WTC11 (cell line): ENCODE data around the gene RSBN1L. TPM values are rescaled to one million over a fixed set of nuclear protein-coding genes. Genes with fewer than 3 reads are reported as not detected.
"Not testable (repeated sequence)": the region's sequence is repeated elsewhere in the genome, so short reads cannot be mapped to it uniquely, and the experiment has no call there.

ENCODE experiments used
- ATAC-seq: fragments of 200-7000 bp; cut with Tn5 transposase; 2 replicates; pipeline ENCODE4 v1.10.0; 2021; ENCODE audit warnings: mild to moderate bottlenecking, moderate library complexity
- CTCF ChIA-PET: fragments of 300-600 bp; sonication (Branson Sonifier 250); formaldehyde crosslinking; loops from one replicate; lab custom pipeline; 2021; ENCODE audit warnings: antibody characterized with exemption; lab: Charles Lee
- POLR2A ChIA-PET: fragments of 350-600 bp; sonication (Branson Sonifier 250); formaldehyde crosslinking; loops from one replicate; lab custom pipeline; 2021; ENCODE audit warnings: antibody characterized with exemption; lab: Charles Lee
- DNase-seq: peaks from one replicate; pipeline ENCODE4 v3.0.0; 2021; ENCODE audit warnings: low spot score
- H3K27ac Mint-ChIP-seq: 2 replicates; pipeline ENCODE4 v1.8.0; 2021; ENCODE audit warnings: mixed read lengths
- H3K27me3 Mint-ChIP-seq: 2 replicates; pipeline ENCODE4 v1.8.0; 2021; ENCODE audit warnings: low read depth, mild to moderate bottlenecking, moderate library complexity, mixed read lengths
- H3K36me3 Mint-ChIP-seq: 2 replicates; pipeline ENCODE4 v1.8.0; 2021; ENCODE audit warnings: mixed read lengths
- H3K4me1 Mint-ChIP-seq: 2 replicates; pipeline ENCODE4 v1.8.0; 2022; ENCODE audit warnings: mixed read lengths
- H3K4me3 Mint-ChIP-seq: 2 replicates; pipeline ENCODE4 v1.8.0; 2021; ENCODE audit warnings: mild to moderate bottlenecking, moderate library complexity, mixed read lengths
- H3K9me3 Mint-ChIP-seq: 2 replicates; pipeline ENCODE4 v1.8.0; 2021; ENCODE audit warnings: mixed read lengths
- AR ChIP-seq: fragments of 250-450 bp; sonication (Bioruptor Pico); IDR thresholded peaks from 2 replicates; pipeline ENCODE4 v1.9.0; 2021; ENCODE audit warnings: mild to moderate bottlenecking
- ATF1 ChIP-seq: sonication (generic); formaldehyde crosslinking; IDR thresholded peaks from 2 replicates; pipeline ENCODE4 v1.8.1; 2023; ENCODE audit warnings: mild to moderate bottlenecking, moderate library complexity, missing genetic modification reagents
- CTCF ChIP-seq: fragments of 200-600 bp; IDR thresholded peaks from 2 replicates; pipeline ENCODE4 v1.8.0; 2022; ENCODE audit warnings: antibody characterized with exemption
- E2F5 ChIP-seq: sonication (generic); formaldehyde crosslinking; IDR thresholded peaks from 2 replicates; pipeline ENCODE4 v1.8.1; 2022; ENCODE audit warnings: mild to moderate bottlenecking, moderate library complexity, missing genetic modification reagents
- ERG ChIP-seq: fragments of 250-450 bp; sonication (Bioruptor Pico); IDR thresholded peaks from 2 replicates; pipeline ENCODE4 v1.8.0; 2021; ENCODE audit warnings: mild to moderate bottlenecking
- HMGA2 ChIP-seq: fragments of 250-450 bp; sonication (Bioruptor Pico); IDR thresholded peaks from 2 replicates; pipeline ENCODE4 v1.4.0; 2021; ENCODE audit warnings: mild to moderate bottlenecking, moderate library complexity
- JAZF1 ChIP-seq: fragments of 250-450 bp; sonication (Bioruptor Pico); IDR thresholded peaks from 2 replicates; pipeline ENCODE4 v1.9.0; 2021; ENCODE audit warnings: moderate library complexity, mild to moderate bottlenecking, inconsistent platforms
- MXD4 ChIP-seq: fragments of 250-450 bp; sonication (Bioruptor Pico); IDR thresholded peaks from 2 replicates; pipeline ENCODE4 v1.8.0; 2021; ENCODE audit warnings: mild to moderate bottlenecking, moderate library complexity, borderline replicate concordance
- RORB ChIP-seq: fragments of 250-450 bp; sonication (Bioruptor Pico); IDR thresholded peaks from 2 replicates; pipeline ENCODE4 v1.9.0; 2021; ENCODE audit warnings: mild to moderate bottlenecking
- SMAD4 ChIP-seq: sonication (generic); formaldehyde crosslinking; IDR thresholded peaks from 2 replicates; pipeline ENCODE4 v1.8.0; 2022; ENCODE audit warnings: mild to moderate bottlenecking, missing genetic modification reagents
- STAT6 ChIP-seq: sonication (generic); formaldehyde crosslinking; conservative IDR thresholded peaks from 2 replicates; pipeline ENCODE4 v1.8.1; 2023; ENCODE audit warnings: mild to moderate bottlenecking, low read depth, missing genetic modification reagents, moderate library complexity
- TEAD1 ChIP-seq: sonication (generic); formaldehyde crosslinking; IDR thresholded peaks from 2 replicates; pipeline ENCODE4 v1.8.0; 2022; ENCODE audit warnings: mild to moderate bottlenecking, missing genetic modification reagents
- ZNF121 ChIP-seq: sonication (generic); formaldehyde crosslinking; IDR thresholded peaks from 2 replicates; pipeline ENCODE4 v1.8.0; 2023; ENCODE audit warnings: missing genetic modification reagents
- ZNF317 ChIP-seq: sonication (generic); formaldehyde crosslinking; IDR thresholded peaks from 2 replicates; pipeline ENCODE4 v1.8.1; 2023; ENCODE audit warnings: low read depth, mild to moderate bottlenecking, moderate library complexity, missing genetic modification reagents, borderline replicate concordance
- ZNF396 ChIP-seq: fragments of 250-450 bp; sonication (Bioruptor Pico); IDR thresholded peaks from 2 replicates; pipeline ENCODE4 v1.8.0; 2021; ENCODE audit warnings: mild to moderate bottlenecking, moderate library complexity, borderline replicate concordance
- ZNF425 ChIP-seq: fragments of 250-450 bp; sonication (Bioruptor Pico); conservative IDR thresholded peaks from 2 replicates; pipeline ENCODE4 v1.9.0; 2021; ENCODE audit warnings: mild to moderate bottlenecking
- total RNA-seq: library from RNA; stranded (reverse); gene quantifications from 3 replicates; pipeline ENCODE4 v1.2.3, GENCODE V29; 2021

Gene RSBN1L
- total RNA-seq, 1 experiment from 2014 or later, result 16.8 TPM

GRCh38 chr7:77702513-77702912 lies 6.3 kb downstream of the RSBN1L start (continued):
- no peak for TF ChIP-seq SMAD4 (CRISPR knock-in tag)

GRCh38 chr7:77702968-77703472 lies 6.8 kb downstream of the RSBN1L start:
- Mint-ChIP-seq H3K4me1 (peaks cover 27% of the 10 kb centered on the region), H3K36me3 (peaks cover 5% of the 10 kb centered on the region), H3K4me3 (no peak overlapping the region), H3K27me3 (no peaks in the 10 kb centered on the region), H3K27ac (peak overlapping the region; percentile 55; the same call in 1 of the 2 replicates), H3K9me3 (no peaks in the 10 kb centered on the region)
- DNase-seq, result no peak
- ChIA-PET CTCF (interaction anchor here (0.6 to 1.2 kb wide), 7 partner anchors 11 to 309 kb away, joined by 3 to 5 read pairs (median 4); no protein-coding TSS in a partner anchor), POLR2A (no interaction called here)
- no peak for TF ChIP-seq E2F5
- no peak for TF ChIP-seq ZNF425
- no peak for TF ChIP-seq STAT6 (CRISPR knock-in tag)
- TF ChIP-seq CTCF, result no peak
- no peak for TF ChIP-seq MXD4
- no peak for TF ChIP-seq ZNF121 (CRISPR knock-in tag)
- no peak for TF ChIP-seq RORB (CRISPR knock-in tag)
- TF ChIP-seq JAZF1 (CRISPR knock-in tag), result no peak
- no peak for TF ChIP-seq ZNF396 (CRISPR knock-in tag)
- ATAC-seq, result peak; percentile 84

GRCh38 chr7:77703669-77704068 lies 7.4 kb downstream of the RSBN1L start:
- POLR2A ChIA-PET, result not testable (repeated sequence)

GRCh38 chr7:77707504-77707992 lies 11.3 kb downstream of the RSBN1L start:
- Mint-ChIP-seq H3K4me1 (peaks cover 13% of the 10 kb centered on the region), H3K27me3 (no peaks in the 10 kb centered on the region), H3K36me3 (peaks cover 5% of the 10 kb centered on the region), H3K9me3 (no peaks in the 10 kb centered on the region), H3K27ac (no peak overlapping the region), H3K4me3 (no peak overlapping the region)
- ChIA-PET POLR2A (no interaction called here), CTCF (no interaction called here)
- ATAC-seq (no peak), DNase-seq (no peak)
- TF ChIP-seq ATF1 (no peak), ZNF317 (CRISPR knock-in tag) (no peak), HMGA2 (CRISPR knock-in tag) (no peak), ERG (no peak), AR (CRISPR knock-in tag) (no peak)

More at GRCh38 chr7:77703669-77704068, 7.4 kb downstream of the RSBN1L start:
- TF ChIP-seq ZNF121 (CRISPR knock-in tag), result peak; percentile 51; the same call in 1 of the 2 replicates
- 0 out of 2 replicates have a peak, but pooled peaks have one; percentile 28 for TF ChIP-seq TEAD1 (CRISPR knock-in tag)
- DNase-seq, H3K4me3 Mint-ChIP-seq, H3K27me3 Mint-ChIP-seq, H3K36me3 Mint-ChIP-seq, H3K9me3 Mint-ChIP-seq, H3K27ac Mint-ChIP-seq, ATAC-seq: not testable (repeated sequence)
- CTCF ChIA-PET, result interaction anchor here (0.6 to 1.1 kb wide), 5 partner anchors 11 to 52 kb away, joined by 3 to 5 read pairs (median 4); no protein-coding TSS in a partner anchor
- H3K4me1 Mint-ChIP-seq, result peaks cover 25% of the 10 kb centered on the region
